WTC11 (cell line): ENCODE measurements around the gene YARS1. TPM values are rescaled to one million over a fixed set of nuclear protein-coding genes. Genes with fewer than 3 reads are reported as not detected.

Source experiments
- ATAC-seq: fragments of 200-7000 bp; cut with Tn5 transposase; 2 replicates; pipeline ENCODE4 v1.10.0; 2021; ENCODE audit warnings: mild to moderate bottlenecking, moderate library complexity
- CTCF ChIA-PET: fragments of 300-600 bp; sonication (Branson Sonifier 250); formaldehyde crosslinking; loops from one replicate; lab custom pipeline; 2021; ENCODE audit warnings: antibody characterized with exemption; lab: Charles Lee
- POLR2A ChIA-PET: fragments of 350-600 bp; sonication (Branson Sonifier 250); formaldehyde crosslinking; loops from one replicate; lab custom pipeline; 2021; ENCODE audit warnings: antibody characterized with exemption; lab: Charles Lee
- DNase-seq: peaks from one replicate; pipeline ENCODE4 v3.0.0; 2021; ENCODE audit warnings: low spot score
- H3K27ac Mint-ChIP-seq: 2 replicates; pipeline ENCODE4 v1.8.0; 2021; ENCODE audit warnings: mixed read lengths
- H3K27me3 Mint-ChIP-seq: 2 replicates; pipeline ENCODE4 v1.8.0; 2021; ENCODE audit warnings: low read depth, mild to moderate bottlenecking, moderate library complexity, mixed read lengths
- H3K36me3 Mint-ChIP-seq: 2 replicates; pipeline ENCODE4 v1.8.0; 2021; ENCODE audit warnings: mixed read lengths
- H3K4me1 Mint-ChIP-seq: 2 replicates; pipeline ENCODE4 v1.8.0; 2022; ENCODE audit warnings: mixed read lengths
- H3K4me3 Mint-ChIP-seq: 2 replicates; pipeline ENCODE4 v1.8.0; 2021; ENCODE audit warnings: mild to moderate bottlenecking, moderate library complexity, mixed read lengths
- H3K9me3 Mint-ChIP-seq: 2 replicates; pipeline ENCODE4 v1.8.0; 2021; ENCODE audit warnings: mixed read lengths
- AR ChIP-seq: fragments of 250-450 bp; sonication (Bioruptor Pico); IDR thresholded peaks from 2 replicates; pipeline ENCODE4 v1.9.0; 2021; ENCODE audit warnings: mild to moderate bottlenecking
- CDX4 ChIP-seq: fragments of 250-450 bp; sonication (Bioruptor Pico); IDR thresholded peaks from 2 replicates; pipeline ENCODE4 v1.9.0; 2021; ENCODE audit warnings: moderate library complexity, mild to moderate bottlenecking, inconsistent platforms, borderline replicate concordance
- E2F5 ChIP-seq: sonication (generic); formaldehyde crosslinking; IDR thresholded peaks from 2 replicates; pipeline ENCODE4 v1.8.1; 2022; ENCODE audit warnings: mild to moderate bottlenecking, moderate library complexity, missing genetic modification reagents
- EMX1 ChIP-seq: fragments of 250-450 bp; sonication (Bioruptor Pico); IDR thresholded peaks from 2 replicates; pipeline ENCODE4 v1.8.0; 2021; ENCODE audit warnings: mild to moderate bottlenecking
- ESRRA ChIP-seq: sonication (generic); formaldehyde crosslinking; IDR thresholded peaks from 2 replicates; pipeline ENCODE4 v1.8.1; 2022; ENCODE audit warnings: mild to moderate bottlenecking, missing genetic modification reagents, borderline replicate concordance
- ETV6 ChIP-seq: sonication (generic); formaldehyde crosslinking; IDR thresholded peaks from 2 replicates; pipeline ENCODE4 v1.8.1; 2022; ENCODE audit warnings: mild to moderate bottlenecking, missing genetic modification reagents
- GRHL2 ChIP-seq: fragments of 250-450 bp; sonication (Bioruptor Pico); IDR thresholded peaks from 2 replicates; pipeline ENCODE4 v1.8.0; 2022; ENCODE audit warnings: mild to moderate bottlenecking, moderate library complexity; ENCODE audit not compliant: insufficient replicate concordance, severe bottlenecking
- HMGA2 ChIP-seq: fragments of 250-450 bp; sonication (Bioruptor Pico); IDR thresholded peaks from 2 replicates; pipeline ENCODE4 v1.4.0; 2021; ENCODE audit warnings: mild to moderate bottlenecking, moderate library complexity
- HMGXB4 ChIP-seq: sonication (generic); formaldehyde crosslinking; IDR thresholded peaks from 2 replicates; pipeline ENCODE4 v1.8.1; 2023; ENCODE audit warnings: mild to moderate bottlenecking, moderate library complexity, missing genetic modification reagents
- JAZF1 ChIP-seq: fragments of 250-450 bp; sonication (Bioruptor Pico); IDR thresholded peaks from 2 replicates; pipeline ENCODE4 v1.9.0; 2021; ENCODE audit warnings: moderate library complexity, mild to moderate bottlenecking, inconsistent platforms
- JUN ChIP-seq: sonication (generic); formaldehyde crosslinking; IDR thresholded peaks from 2 replicates; pipeline ENCODE4 v1.8.0; 2023; ENCODE audit warnings: mild to moderate bottlenecking, missing genetic modification reagents
- NFYB ChIP-seq: sonication (generic); formaldehyde crosslinking; conservative IDR thresholded peaks from 2 replicates; pipeline ENCODE4 v1.8.0; 2022; ENCODE audit warnings: low read depth, missing genetic modification reagents
- NR2C2 ChIP-seq: sonication (generic); formaldehyde crosslinking; IDR thresholded peaks from 2 replicates; pipeline ENCODE4 v1.8.0; 2022; ENCODE audit warnings: mild to moderate bottlenecking, missing genetic modification reagents
- RELA ChIP-seq: sonication (generic); formaldehyde crosslinking; IDR thresholded peaks from 2 replicates; pipeline ENCODE4 v1.8.1; 2022; ENCODE audit warnings: missing genetic modification reagents, mild to moderate bottlenecking, borderline replicate concordance
- SP1 ChIP-seq: sonication (generic); formaldehyde crosslinking; conservative IDR thresholded peaks from 2 replicates; pipeline ENCODE4 v1.8.1; 2022; ENCODE audit warnings: missing genetic modification reagents
- TEAD1 ChIP-seq: sonication (generic); formaldehyde crosslinking; IDR thresholded peaks from 2 replicates; pipeline ENCODE4 v1.8.0; 2022; ENCODE audit warnings: mild to moderate bottlenecking, missing genetic modification reagents
- USF2 ChIP-seq: sonication (generic); formaldehyde crosslinking; IDR thresholded peaks from 2 replicates; pipeline ENCODE4 v1.8.1; 2023; ENCODE audit warnings: mild to moderate bottlenecking, missing genetic modification reagents, moderate library complexity
- ZBTB21 ChIP-seq: sonication (generic); formaldehyde crosslinking; IDR thresholded peaks from 2 replicates; pipeline ENCODE4 v1.8.1; 2023; ENCODE audit warnings: mild to moderate bottlenecking, missing genetic modification reagents, borderline replicate concordance
- ZNF138 ChIP-seq: sonication (generic); formaldehyde crosslinking; conservative IDR thresholded peaks from 2 replicates; pipeline ENCODE4 v1.8.1; 2022; ENCODE audit warnings: mild to moderate bottlenecking, moderate library complexity, missing genetic modification reagents
- ZNF263 ChIP-seq: sonication (generic); formaldehyde crosslinking; IDR thresholded peaks from 2 replicates; pipeline ENCODE4 v1.8.1; 2022; ENCODE audit warnings: low read depth, mild to moderate bottlenecking, moderate library complexity, missing genetic modification reagents
- ZNF317 ChIP-seq: sonication (generic); formaldehyde crosslinking; IDR thresholded peaks from 2 replicates; pipeline ENCODE4 v1.8.1; 2023; ENCODE audit warnings: low read depth, mild to moderate bottlenecking, moderate library complexity, missing genetic modification reagents, borderline replicate concordance
- ZNF416 ChIP-seq: fragments of 250-450 bp; sonication (Bioruptor Pico); IDR thresholded peaks from 2 replicates; pipeline ENCODE4 v1.9.0; 2021; ENCODE audit warnings: mild to moderate bottlenecking, inconsistent platforms
- ZNF423 ChIP-seq: fragments of 250-450 bp; sonication (Bioruptor Pico); IDR thresholded peaks from 2 replicates; pipeline ENCODE4 v2.1.2; 2022; ENCODE audit warnings: mild to moderate bottlenecking, moderate library complexity
- total RNA-seq: library from RNA; stranded (reverse); gene quantifications from 3 replicates; pipeline ENCODE4 v1.2.3, GENCODE V29; 2021

Gene YARS1
- total RNA-seq, 1 experiment from 2014 or later = 197 TPM

- TF ChIP-seq ZNF138 = no peak
- TF ChIP-seq USF2 (CRISPR knock-in tag) = no peak
Measured at GRCh38 chr1:32848354-32849063, 31.4 kb upstream of the YARS1 start (continued).

GRCh38 chr1:32831878-32832277 lies 14.7 kb upstream of the YARS1 start:
- POLR2A ChIA-PET = no interaction called here

GRCh38 chr1:32830092-32830852 lies 13.1 kb upstream of the YARS1 start:
- H3K27me3 Mint-ChIP-seq = no peaks in the 10 kb centered on the region
- no peaks in the 10 kb centered on the region for H3K4me1 Mint-ChIP-seq
- H3K27ac Mint-ChIP-seq = no peak overlapping the region
- CTCF ChIA-PET = interaction anchor here (0.8 kb wide), 1 partner anchor 43 kb away, joined by 3 read pairs; no protein-coding TSS in a partner anchor
- H3K4me3 Mint-ChIP-seq = no peak overlapping the region
- H3K9me3 Mint-ChIP-seq = no peaks in the 10 kb centered on the region
- no peak for DNase-seq
- peaks cover 76% of the 10 kb centered on the region for H3K36me3 Mint-ChIP-seq
- no peak for ATAC-seq
- POLR2A ChIA-PET = interaction anchor here (0.6 kb wide), 1 partner anchor 195 kb away, joined by 7 read pairs; no protein-coding TSS in a partner anchor
- no peak for TF ChIP-seq TEAD1
- TF ChIP-seq AR (CRISPR knock-in tag) = no peak
- TF ChIP-seq RELA (CRISPR knock-in tag) = no peak
- TF ChIP-seq GRHL2 (CRISPR knock-in tag) = no peak
- no peak for TF ChIP-seq E2F5 (CRISPR knock-in tag)
- TF ChIP-seq ZBTB21 = no peak
- no peak for TF ChIP-seq NFYB
- no peak for TF ChIP-seq CDX4 (CRISPR knock-in tag)
- TF ChIP-seq HMGA2 = no peak

More at GRCh38 chr1:32831878-32832277, 14.7 kb upstream of the YARS1 start:
- DNase-seq (no peak), ATAC-seq (no peak)
- Mint-ChIP-seq H3K9me3 (no peaks in the 10 kb centered on the region), H3K4me3 (no peak overlapping the region), H3K36me3 (peaks cover 72% of the 10 kb centered on the region), H3K4me1 (no peaks in the 10 kb centered on the region), H3K27ac (no peak overlapping the region), H3K27me3 (no peaks in the 10 kb centered on the region)
- TF ChIP-seq ZNF416 (CRISPR knock-in tag) (no peak), HMGXB4 (CRISPR knock-in tag) (no peak), NR2C2 (no peak), RELA (CRISPR knock-in tag) (no peak), ETV6 (no peak), EMX1 (CRISPR knock-in tag) (no peak), JAZF1 (CRISPR knock-in tag) (no peak), ZNF317 (CRISPR knock-in tag) (no peak), ZNF423 (no peak), ESRRA (CRISPR knock-in tag) (no peak), ZNF263 (CRISPR knock-in tag) (no peak), HMGA2 (no peak), CDX4 (CRISPR knock-in tag) (no peak), JUN (CRISPR knock-in tag) (no peak), SP1 (no peak)
- CTCF ChIA-PET = interaction anchor here (0.5 to 0.9 kb wide), 2 partner anchors 75 to 119 kb away, joined by 3 read pairs; no protein-coding TSS in a partner anchor
